ENCODE results near the gene ST6GALNAC1.

ST6GALNAC1 gene

GRCh38 chr17:76643553-76644148 lies at the start of gene ST6GALNAC1:
Gene ST6GALNAC1 (minus strand): TSS chr17:76643757. CDS start chr17:76643638, 119 bp downstream.
- no peak for DNase-seq

- DNase-seq: no peak
Measured at GRCh38 chr17:76691379-76692191, 48.0 kb upstream of the ST6GALNAC1 start.

DNA sequence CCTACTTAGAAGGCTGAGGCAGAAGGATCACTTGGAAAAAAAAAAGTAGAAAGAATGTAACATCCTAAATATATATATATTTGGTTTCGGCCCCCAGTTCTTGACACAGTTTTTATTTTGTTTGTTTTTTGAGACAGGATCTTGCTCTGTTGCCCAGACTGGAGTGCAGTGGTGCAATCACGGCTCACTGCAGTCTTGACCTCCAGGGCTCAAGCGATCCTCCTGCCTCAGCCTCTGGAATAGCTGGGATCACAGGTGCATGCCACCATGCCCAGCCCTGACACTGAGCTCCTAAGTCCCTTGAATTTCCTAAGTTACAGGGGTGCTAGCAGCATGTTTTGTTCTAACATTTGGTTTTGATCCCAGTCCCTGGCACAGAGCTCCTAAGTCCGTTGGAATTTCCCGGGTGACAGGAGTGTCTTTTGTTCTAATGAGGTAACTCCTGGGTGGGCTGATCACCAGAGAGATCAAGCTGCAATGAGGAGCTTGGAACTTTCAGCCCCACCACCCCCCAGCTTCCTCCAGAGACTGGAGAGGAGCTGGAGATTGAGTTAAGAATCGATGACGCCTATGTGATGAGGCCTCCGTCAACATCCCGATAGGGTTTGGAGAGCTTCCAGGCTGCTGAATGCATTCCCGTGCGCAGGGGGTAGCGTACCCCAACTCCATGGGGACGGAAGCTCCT lies 47.2 kb upstream of the ST6GALNAC1 start:
- no peak for DNase-seq

GRCh38 chr17:76689859-76690258 lies 46.3 kb upstream of the ST6GALNAC1 start:
- DNase-seq: no peak

GRCh38 chr17:76688165-76688622 lies 44.6 kb upstream of the ST6GALNAC1 start:
- no peak for DNase-seq

GRCh38 chr17:76687298-76688164 lies 44.0 kb upstream of the ST6GALNAC1 start:
- no peak for DNase-seq

DNA sequence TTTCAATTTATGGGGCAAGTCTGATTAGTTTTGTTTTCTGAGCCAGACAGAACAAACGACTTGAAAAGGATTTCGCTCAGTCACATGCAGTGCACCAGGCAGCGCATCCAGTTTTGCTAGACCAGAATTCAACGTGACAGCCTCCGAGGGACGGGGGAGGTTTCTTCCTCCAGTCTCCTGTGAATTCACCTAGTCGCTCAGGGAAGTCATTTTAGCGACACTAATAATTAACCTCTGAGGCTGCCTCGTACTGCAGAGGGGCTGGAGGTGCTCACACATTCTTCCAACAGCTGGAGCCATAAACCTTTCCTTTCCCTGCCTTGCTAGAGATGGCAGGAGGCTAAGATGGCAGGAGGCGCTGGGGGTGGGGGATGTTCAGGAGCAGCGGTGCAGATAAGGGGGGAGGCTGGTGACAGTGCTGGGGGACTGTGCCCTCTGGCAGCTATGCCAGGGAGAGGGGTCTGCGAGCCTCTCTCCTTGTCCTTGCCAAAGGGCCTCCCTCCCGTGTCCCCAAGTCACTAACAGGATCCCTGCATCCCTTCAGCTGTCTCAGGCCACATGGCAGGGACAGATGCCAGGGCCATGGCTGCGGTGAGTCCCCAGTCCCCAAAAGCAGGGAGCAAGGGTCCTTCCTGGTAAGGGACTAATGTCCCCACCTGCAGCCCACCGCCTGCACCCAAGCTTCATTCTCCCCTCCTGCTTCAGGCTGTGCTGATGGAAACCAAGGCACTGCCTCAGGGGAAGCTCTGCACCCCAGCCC lies 43.2 kb upstream of the ST6GALNAC1 start:
- no peak for DNase-seq

DNA sequence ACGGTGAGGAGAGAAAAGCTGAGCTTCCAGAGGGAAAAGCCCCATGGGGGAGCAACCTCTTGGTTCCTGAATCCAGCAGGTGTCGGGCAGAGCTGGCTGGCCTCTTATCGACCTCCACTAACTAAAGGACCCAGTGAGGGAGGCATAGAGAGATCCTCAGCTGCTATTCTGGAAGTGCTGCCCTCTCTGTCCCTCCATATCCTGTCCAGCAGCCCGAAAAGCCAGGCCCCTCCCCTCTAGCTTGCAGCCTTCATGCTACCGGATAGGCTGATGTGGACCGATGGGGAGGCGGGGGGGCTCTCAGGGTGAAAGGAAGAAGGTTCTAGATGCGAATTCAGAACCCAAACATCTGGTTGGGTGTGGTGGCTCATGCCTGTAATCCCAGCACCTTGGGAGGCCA lies 42.3 kb upstream of the ST6GALNAC1 start:
- no peak for DNase-seq

GRCh38 chr17:76685366-76685765 lies 41.8 kb upstream of the ST6GALNAC1 start:
- no peak for DNase-seq

DNA sequence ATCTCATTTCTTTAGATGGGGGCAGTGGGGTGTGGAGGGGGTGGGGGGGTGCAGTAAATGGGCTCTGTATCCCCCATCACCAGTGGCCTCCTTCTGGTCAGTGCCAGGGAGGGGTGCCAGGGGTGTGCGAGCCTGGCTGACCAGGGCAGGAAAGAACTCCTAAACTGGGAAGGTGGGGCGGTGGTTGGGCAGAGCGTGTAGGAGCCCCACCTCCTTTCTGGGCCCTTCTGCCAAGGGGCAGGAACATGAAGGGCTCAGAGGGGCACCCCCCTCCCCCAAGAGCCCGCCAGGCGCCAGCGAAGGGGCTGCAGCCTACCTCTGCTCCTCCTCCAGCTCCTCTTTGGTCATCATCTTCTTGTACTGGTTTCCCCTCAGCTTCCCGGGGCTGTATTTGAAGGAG lies 41.2 kb upstream of the ST6GALNAC1 start:
- no peak for DNase-seq

- DNase-seq: no peak
Measured at GRCh38 chr17:76683921-76684745, 40.6 kb upstream of the ST6GALNAC1 start.

GRCh38 chr17:76683011-76683755 lies 39.6 kb upstream of the ST6GALNAC1 start:
- no peak for DNase-seq

DNA sequence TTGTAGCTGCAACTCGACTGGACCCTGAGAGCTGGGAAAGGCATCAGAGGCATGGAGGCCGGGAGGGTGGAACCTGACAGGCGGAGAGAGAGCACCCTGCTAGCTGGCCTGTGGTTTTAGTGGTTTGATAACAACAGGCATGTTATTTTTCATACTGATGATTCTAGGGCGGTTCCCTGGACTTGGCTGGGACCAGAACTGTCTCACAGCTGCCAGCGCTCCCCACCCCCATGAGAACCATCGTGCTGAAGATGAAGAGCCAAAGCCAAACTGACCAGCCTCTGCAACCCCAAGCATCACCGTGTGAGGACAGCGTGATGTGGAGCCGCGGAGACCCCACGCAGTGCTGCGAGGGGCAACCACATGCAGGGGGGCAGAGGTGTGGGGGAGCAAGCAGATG lies 38.7 kb upstream of the ST6GALNAC1 start:
- DNase-seq: no peak

DNA sequence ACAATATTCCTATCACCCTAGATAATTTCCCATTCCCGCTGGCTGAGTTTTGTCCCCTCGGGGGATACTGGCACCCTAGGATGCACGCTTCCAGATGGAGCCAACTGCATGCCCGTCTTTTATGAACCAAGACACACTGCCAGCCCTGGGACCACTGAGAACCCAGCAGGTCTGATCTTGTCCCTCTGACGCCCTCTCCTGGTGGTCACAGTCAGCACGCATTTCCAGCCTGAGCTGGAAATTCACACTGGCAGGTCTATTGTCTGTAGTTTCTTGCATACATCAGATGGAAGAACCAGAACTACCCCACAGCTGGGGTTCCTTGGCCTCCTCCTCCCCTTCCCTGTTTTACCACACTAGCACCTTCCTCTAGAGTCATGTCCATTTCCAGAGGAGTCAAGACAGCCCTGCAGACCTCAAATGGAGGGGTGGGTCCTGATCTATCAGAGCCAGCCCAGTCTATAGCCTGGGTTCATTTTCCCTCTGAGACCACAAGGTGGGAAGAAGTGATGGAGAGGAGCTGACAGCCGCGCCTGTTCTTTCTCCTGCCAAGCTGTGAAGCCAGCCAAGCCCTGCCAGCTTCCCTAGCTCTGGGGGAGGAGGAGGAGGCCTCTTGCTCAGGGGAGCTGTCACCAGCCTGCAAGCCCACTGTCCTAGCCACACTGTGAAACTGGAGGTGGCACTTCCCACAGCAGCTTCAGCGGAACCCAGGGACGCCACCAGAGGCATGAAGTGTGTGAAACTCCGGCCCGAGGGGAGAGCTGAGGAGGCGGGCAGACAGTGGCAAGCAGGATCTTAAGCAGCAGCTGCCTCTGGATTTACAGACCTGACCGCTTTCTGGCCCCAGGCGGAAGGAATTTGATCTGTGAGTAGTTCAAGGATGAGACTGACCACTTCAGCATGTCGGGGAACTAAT lies 37.9 kb upstream of the ST6GALNAC1 start:
- DNase-seq: peak; percentile 83

GRCh38 chr17:76679239-76679638 lies 35.7 kb upstream of the ST6GALNAC1 start:
- no peak for DNase-seq

GRCh38 chr17:76678330-76678729 lies 34.8 kb upstream of the ST6GALNAC1 start:
- no peak for DNase-seq

DNA sequence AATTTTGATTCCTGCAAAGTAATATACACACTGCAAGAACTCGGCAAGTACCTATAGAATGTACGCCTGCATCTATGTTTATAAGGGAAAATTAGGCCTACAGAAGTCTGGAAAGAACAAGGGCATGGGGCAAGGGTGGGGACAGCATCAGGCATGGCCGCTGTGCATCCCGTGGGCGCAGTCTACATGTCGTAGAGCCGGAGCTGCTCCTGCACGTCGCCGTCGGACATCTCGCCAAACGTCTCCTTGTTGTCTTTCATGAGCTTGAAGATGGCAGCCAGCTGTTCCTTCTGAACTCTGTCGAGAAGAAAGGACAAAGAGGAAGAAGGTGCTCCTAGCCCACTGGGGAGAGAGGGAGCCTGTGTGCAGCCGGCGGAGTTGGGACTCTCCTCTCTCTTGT lies 33.8 kb upstream of the ST6GALNAC1 start:
- DNase-seq: no peak

GRCh38 chr17:76676629-76677028 lies 33.1 kb upstream of the ST6GALNAC1 start:
- DNase-seq: no peak

DNA sequence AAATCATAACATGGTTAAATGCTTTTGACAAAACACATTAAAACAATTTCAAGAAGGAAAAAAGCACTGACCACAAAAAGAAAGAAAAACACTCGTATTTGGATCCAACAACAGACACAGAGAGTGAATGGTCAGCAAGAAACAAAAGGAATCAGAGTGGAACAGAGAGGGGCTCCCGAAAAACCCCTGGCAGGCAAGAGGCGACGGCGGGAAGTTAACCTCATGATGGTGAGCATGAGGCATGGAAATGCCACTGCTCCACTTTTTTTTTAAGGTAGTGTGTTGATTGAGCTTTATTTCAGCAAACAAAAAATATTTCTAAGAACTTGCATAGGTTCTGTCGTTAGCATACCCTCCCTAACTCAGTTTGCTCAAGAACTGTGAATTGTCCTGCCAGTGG lies 32.1 kb upstream of the ST6GALNAC1 start:
- DNase-seq: no peak
